Fibroblast of lung (primary cell): ENCODE measurements around the gene NUDT22. TPM values are rescaled to one million over a fixed set of nuclear protein-coding genes. Genes with fewer than 3 reads are reported as not detected.
A peak's percentile ranks its signal among the peaks of the same experiment; 100 is the strongest.

Experiments
- DNase-seq, 2 donors: peaks; one replicate each; pipeline versions ENCODE4 v3.0.0 to v3.0.0-alpha.2; 2010; ENCODE audit warnings: low read depth in 2 of 2
- H2AFZ ChIP-seq: 2 replicates; pipeline ENCODE4 v1.5.1; 2012; ENCODE audit warnings: low read length, control low read depth, inconsistent platforms
- H3K27ac ChIP-seq: 2 replicates; pipeline ENCODE4 v1.5.1; 2011; ENCODE audit warnings: low read length, control low read depth; ENCODE audit not compliant: insufficient read depth
- H3K27me3 ChIP-seq: 2 replicates; pipeline ENCODE4 v1.5.1; 2011; ENCODE audit warnings: mild to moderate bottlenecking, low read length; ENCODE audit not compliant: control insufficient read depth, insufficient read depth
- H3K36me3 ChIP-seq: 2 replicates; pipeline ENCODE4 v1.5.1; 2011; ENCODE audit warnings: low read length; ENCODE audit not compliant: control insufficient read depth, insufficient read depth
- H3K4me1 ChIP-seq: 2 replicates; pipeline ENCODE4 v1.5.1; 2011; ENCODE audit warnings: low read length; ENCODE audit not compliant: control insufficient read depth, insufficient read depth; ENCODE audit errors: extremely low read depth
- H3K4me2 ChIP-seq: 2 replicates; pipeline ENCODE4 v1.5.1; 2011; ENCODE audit warnings: low read length, control low read depth; ENCODE audit not compliant: insufficient read depth; ENCODE audit errors: extremely low read depth
- H3K4me3 ChIP-seq, 4 experiments: fragments of 200-600 bp in 1 of 4; sonication (generic) in 1 of 4; replicated peaks in 1 of 4; 2 replicates each; pipeline ENCODE4 v1.5.1; 2011 to 2016; ENCODE audit warnings: low read length in 4 of 4, low read depth in 3 of 4, mild to moderate bottlenecking in 3 of 4, control low read depth in 2 of 4, inconsistent platforms in 1 of 4, mixed read lengths in 1 of 4; ENCODE audit not compliant: insufficient read depth in 1 of 4; ENCODE audit errors: control extremely low read depth in 1 of 4
- H3K79me2 ChIP-seq: 2 replicates; pipeline ENCODE4 v1.5.1; 2012; ENCODE audit warnings: mild to moderate bottlenecking, low read length, inconsistent platforms; ENCODE audit not compliant: control insufficient read depth, insufficient read depth
- H3K9ac ChIP-seq: 2 replicates; pipeline ENCODE4 v1.5.1; 2011; ENCODE audit warnings: mild to moderate bottlenecking, low read length, control low read depth; ENCODE audit not compliant: insufficient read depth
- H3K9me3 ChIP-seq: 2 replicates; pipeline ENCODE4 v1.5.1; 2012; ENCODE audit warnings: low read depth, low read length; ENCODE audit not compliant: control insufficient read depth, insufficient read depth
- H4K20me1 ChIP-seq: 2 replicates; pipeline ENCODE4 v1.5.1; 2011; ENCODE audit warnings: low read length; ENCODE audit not compliant: control insufficient read depth, insufficient read depth; ENCODE audit errors: extremely low read depth
- CTCF ChIP-seq, 2 donors: IDR thresholded peaks in 1 of 2; conservative IDR thresholded peaks in 1 of 2; 1 replicate in 1 of 2; 2 replicates in 1 of 2; pipeline ENCODE4 v1.5.1; 2011 to 2012; ENCODE audit warnings: low read length in 2 of 2, control low read depth in 1 of 2, inconsistent platforms in 1 of 2, low read depth in 1 of 2, mild to moderate bottlenecking in 1 of 2
- EZH2 ChIP-seq: IDR thresholded peaks from 2 replicates; pipeline ENCODE4 v1.5.1; 2012; ENCODE audit warnings: low read length, control low read depth, mild to moderate bottlenecking; ENCODE audit errors: missing control alignments
- polyA plus RNA-seq, 2 donors: library from polyadenylated mRNA; depleted of rRNA in 1 of 2; stranded (reverse) in 1 of 2; unstranded in 1 of 2; fragments of >200 nt; gene quantifications; 2 replicates each; pipeline ENCODE4 v1.2.1, GENCODE V29; 2011 to 2012; ENCODE audit warnings: missing spikeins in 1 of 2
- total RNA-seq: library from RNA; depleted of rRNA; stranded (reverse); fragments of >200 nt; gene quantifications from 2 replicates; pipeline ENCODE4 v1.2.1, GENCODE V29; 2014

The NUDT22 gene
- total and polyA plus RNA-seq, 2 donors (not counting 1 experiment from before 2014, with no cell fraction given) = 18.5 to 71.5 TPM

- Histone ChIP-seq H3K4me2 (peak overlapping the region; percentile 96), H3K79me2 (peaks cover 8% of the 10 kb centered on the region), H3K9me3 (no peaks in the 10 kb centered on the region), H3K4me3 (peak overlapping the region; percentile 54 to 76 (median 70)), H3K27ac (no peak overlapping the region), H4K20me1 (no peaks in the 10 kb centered on the region), H3K36me3 (peaks cover 13% of the 10 kb centered on the region), H3K4me1 (peaks cover 10% of the 10 kb centered on the region), H2AFZ (no peak overlapping the region), H3K27me3 (no peaks in the 10 kb centered on the region), H3K9ac (no peak overlapping the region)
- DNase-seq = no peak
- TF ChIP-seq CTCF (conservative IDR thresholded peaks at IDR 0.05 in 1 of 2, IDR thresholded peaks at IDR 0.05 in 1 of 2; ENCODE audit: low read depth in 1 of 2, low read length in 2 of 2) = no peak
- TF ChIP-seq EZH2 = no peak
Measured at GRCh38 chr11:64235437-64236161, 9.5 kb downstream of the NUDT22 start.

DNA sequence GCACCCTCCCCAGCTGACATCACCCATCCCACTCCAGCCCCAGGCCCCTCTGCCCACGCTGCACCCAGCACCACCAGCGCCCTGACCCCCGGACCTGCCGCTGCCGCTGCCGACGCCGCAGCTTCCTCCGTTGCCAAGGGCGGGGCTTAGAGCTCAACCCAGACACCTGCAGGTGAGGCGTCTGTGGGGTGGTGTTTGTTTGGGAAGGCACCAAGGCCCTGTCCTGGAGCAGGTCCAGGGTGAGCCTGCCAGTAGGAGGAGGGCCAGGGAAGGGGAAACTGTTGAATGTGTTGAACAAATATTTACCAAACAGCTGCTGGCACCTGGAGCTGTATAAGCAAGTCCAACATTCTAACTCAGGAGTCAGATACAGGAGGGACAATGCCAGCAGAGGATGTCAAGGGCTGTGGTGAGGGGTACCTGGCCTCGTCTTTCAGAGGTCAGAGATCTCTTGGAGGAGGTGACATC is 11.4 kb downstream of the NUDT22 start:
- no peak overlapping the region for H3K4me3 ChIP-seq
- H3K4me1 ChIP-seq = peaks cover 7% of the 10 kb centered on the region
- no peak overlapping the region for H2AFZ ChIP-seq
- no peak overlapping the region for H3K4me2 ChIP-seq
- H3K9me3 ChIP-seq = no peaks in the 10 kb centered on the region
- TF ChIP-seq CTCF (conservative IDR thresholded peaks at IDR 0.05 in 1 of 2, IDR thresholded peaks at IDR 0.05 in 1 of 2; ENCODE audit: low read depth in 1 of 2, low read length in 2 of 2) = no peak
- no peak for TF ChIP-seq EZH2
- H3K9ac ChIP-seq = no peak overlapping the region
- H3K27ac ChIP-seq = no peak overlapping the region
- H4K20me1 ChIP-seq = no peaks in the 10 kb centered on the region
- H3K79me2 ChIP-seq = peaks cover 14% of the 10 kb centered on the region
- H3K36me3 ChIP-seq = peaks cover 13% of the 10 kb centered on the region
- H3K27me3 ChIP-seq = no peaks in the 10 kb centered on the region
- DNase-seq = no peak

GRCh38 chr11:64238076-64238475 is 12.0 kb downstream of the NUDT22 start:
- Histone ChIP-seq H2AFZ (no peak overlapping the region), H3K4me1 (peaks cover 9% of the 10 kb centered on the region), H3K9me3 (no peaks in the 10 kb centered on the region), H3K9ac (no peak overlapping the region), H3K36me3 (peaks cover 14% of the 10 kb centered on the region), H4K20me1 (no peaks in the 10 kb centered on the region), H3K4me2 (no peak overlapping the region), H3K4me3 (no peak overlapping the region), H3K79me2 (peaks cover 16% of the 10 kb centered on the region), H3K27ac (no peak overlapping the region), H3K27me3 (no peaks in the 10 kb centered on the region)
- TF ChIP-seq EZH2 (no peak), CTCF (conservative IDR thresholded peaks at IDR 0.05 in 1 of 2, IDR thresholded peaks at IDR 0.05 in 1 of 2; ENCODE audit: low read depth in 1 of 2, low read length in 2 of 2) (no peak)
- no peak for DNase-seq
